NCI-H1694 (cell line): ENCODE results near the gene PDGFC.
"Not testable (repeated sequence)": the region's sequence is repeated elsewhere in the genome, so short reads cannot be mapped to it uniquely, and the experiment has no call there.

Experiments used
- DNase-seq: peaks from one replicate; lab custom pipeline; 2025; lab: John Stamatoyannopoulos, UW

The PDGFC gene

DNA sequence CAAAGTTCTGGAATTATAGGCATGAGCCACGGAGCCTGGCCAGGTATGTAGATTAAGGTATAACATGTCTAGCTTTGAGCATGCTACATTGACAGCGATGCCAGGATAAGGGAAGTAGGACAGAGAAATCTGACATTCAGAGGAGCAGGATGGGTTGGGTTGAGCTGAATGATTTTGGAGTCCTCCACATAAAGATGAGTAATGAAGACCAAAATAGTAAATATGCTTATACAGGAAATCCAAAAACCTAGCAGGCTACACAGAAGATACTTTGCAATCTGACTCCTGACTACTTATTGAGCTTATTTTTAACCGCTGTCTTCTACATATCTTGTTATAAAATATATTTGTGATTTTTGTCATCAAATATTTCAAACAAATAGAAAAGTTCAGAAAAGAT, 69.7 kb downstream of the PDGFC start:
- DNase-seq = no peak

GRCh38 chr4:156898373-156899117, 73.1 kb downstream of the PDGFC start:
- no peak for DNase-seq

- no peak for DNase-seq
These were observed 75.1 kb downstream of the PDGFC start for GRCh38 chr4:156896527-156896926.

DNA sequence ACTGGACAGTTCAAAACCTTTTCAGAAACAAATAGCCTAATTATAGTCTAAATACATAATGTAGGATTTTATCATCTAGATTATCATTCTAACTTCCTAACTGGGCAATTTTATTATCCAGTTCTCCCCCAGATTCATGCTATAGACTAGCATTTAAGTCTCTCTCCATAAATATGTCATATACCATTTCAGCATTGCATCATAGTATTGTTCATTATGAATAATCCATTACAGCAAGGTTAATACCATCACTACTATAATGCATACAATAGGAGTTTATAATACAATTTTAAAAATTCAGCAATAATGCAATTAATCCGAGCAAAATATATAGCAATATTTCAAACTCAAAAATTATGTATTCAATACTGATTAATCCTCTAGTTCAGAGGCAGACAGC, 77.4 kb downstream of the PDGFC start:
- DNase-seq = no peak

DNA sequence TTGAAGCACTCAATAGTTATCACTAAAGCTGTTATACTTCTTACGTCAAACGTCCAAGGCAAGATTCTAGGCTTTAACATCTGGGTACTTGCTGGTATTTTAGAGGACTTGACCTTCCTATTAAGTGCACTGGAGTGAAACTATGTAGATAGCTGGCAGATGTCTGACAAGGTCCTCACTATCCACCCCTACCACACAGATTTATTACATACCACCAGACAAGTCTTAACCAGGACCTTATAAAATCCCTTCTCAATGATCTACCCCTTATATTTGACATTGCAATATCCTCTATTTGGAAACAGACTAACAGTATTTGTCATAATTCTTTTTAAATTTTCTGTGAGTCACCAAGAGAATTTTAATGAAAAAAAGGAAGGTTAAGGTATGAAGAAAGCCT, 78.8 kb downstream of the PDGFC start:
- DNase-seq = no peak

GRCh38 chr4:156889616-156890594, 81.7 kb downstream of the PDGFC start:
- DNase-seq = no peak

- no peak for DNase-seq
These were observed 82.8 kb downstream of the PDGFC start for GRCh38 chr4:156888762-156889161.

DNA sequence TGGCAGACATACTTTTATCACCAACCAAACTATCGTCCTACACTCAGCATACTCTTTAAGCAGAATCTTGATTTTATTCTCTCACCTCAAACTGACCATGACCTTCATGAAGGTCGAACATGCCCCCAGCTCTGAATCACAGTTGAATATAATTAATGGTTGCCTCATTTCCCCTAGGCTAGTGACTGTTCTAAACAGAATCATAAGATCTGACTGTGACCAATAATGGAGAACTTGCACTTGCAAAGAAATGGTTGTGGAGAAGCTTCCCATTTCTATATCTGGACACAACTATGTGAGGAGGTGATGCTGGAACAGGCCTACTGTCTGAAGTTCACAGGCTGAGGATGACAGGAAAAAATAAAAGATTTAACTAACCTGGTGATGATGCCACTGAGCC, 85.1 kb downstream of the PDGFC start:
- no peak for DNase-seq

DNA sequence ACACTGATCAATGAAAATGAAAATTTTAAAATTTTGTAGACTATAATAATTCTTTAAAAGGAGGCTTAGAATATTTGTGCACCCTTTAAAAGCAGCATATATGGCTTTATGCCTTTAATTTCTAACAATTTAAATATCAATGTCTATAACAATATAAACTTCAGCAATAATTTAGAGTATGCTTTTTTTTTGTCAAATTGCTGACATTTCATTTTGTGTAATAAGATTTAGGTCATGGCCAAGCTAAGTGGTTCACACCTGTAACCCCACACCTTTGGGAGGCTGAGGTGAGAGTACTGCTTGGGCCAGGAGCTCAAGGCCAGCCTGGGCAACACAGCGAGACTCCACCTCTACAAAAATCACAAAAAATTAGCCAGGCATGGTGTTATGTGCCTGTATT, 86.2 kb downstream of the PDGFC start:
- no peak for DNase-seq

- DNase-seq = no peak
These were observed 87.4 kb downstream of the PDGFC start for GRCh38 chr4:156884183-156884582.

DNA sequence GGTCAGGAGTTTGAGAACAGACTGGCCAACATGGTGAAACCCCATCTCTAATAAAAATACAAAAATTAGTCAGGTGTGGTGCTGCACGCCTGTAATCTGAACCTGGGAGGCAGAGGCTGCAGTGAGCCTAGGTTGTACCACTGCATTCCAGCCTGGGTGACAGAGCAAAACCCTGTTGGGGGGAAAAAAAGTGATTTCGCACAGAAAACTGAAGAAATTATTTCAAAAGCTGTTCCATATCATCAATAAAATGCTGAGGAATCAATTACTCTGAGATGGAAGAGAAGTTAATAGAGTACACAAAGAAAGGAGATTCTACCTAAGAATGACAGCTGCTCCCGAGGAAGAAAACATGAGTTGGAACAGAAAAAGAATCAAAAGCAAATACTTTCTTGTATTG, 95.9 kb downstream of the PDGFC start:
- DNase-seq = no peak

- DNase-seq = no peak
These were observed 96.5 kb downstream of the PDGFC start for GRCh38 chr4:156875055-156875454.

- DNase-seq = no peak
These were observed 97.8 kb downstream of the PDGFC start for GRCh38 chr4:156873799-156874198.

- DNase-seq = no peak
These were observed 100.7 kb downstream of the PDGFC start for GRCh38 chr4:156870861-156871260.

DNA sequence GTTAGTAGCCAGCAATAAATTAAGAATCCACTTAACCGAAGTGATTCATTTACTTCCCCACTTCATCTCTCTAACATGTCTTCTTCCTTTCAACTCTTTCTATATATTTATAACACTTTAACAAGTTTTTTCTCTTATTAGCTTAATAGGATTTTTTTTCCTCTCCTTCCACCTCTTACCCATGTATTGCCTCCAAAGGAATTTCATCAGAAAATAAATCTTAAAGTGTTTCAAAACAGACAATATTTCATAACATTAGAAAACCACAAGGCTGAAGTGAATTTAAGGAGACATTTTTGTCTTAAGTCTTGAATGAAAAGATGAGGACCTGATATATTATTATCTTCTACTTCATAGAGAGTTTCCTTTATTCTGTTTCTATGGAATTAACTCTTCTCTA, 101.5 kb downstream of the PDGFC start:
- no peak for DNase-seq

- not testable (repeated sequence) for DNase-seq
These were observed 105.5 kb downstream of the PDGFC start for GRCh38 chr4:156866088-156866487.

GRCh38 chr4:156865451-156865850, 106.1 kb downstream of the PDGFC start:
- no peak for DNase-seq

DNA sequence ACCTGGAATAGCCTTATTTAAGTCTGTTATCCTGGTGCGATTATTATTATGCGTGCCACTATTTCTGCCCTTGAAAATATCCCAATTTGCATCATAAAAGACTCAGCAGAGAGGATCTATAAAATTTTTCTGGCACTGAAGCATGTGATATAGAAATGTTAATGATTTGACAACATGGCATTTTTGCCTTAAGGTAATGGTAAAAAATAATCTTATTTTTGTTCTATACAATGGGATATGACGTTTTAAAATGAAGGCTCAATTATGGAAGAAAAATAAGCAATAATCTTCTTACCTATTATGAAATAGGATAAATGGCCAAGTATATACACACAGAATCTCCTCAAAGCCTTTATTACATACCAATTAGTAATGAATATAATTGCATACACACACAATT, 113.5 kb downstream of the PDGFC start:
- no peak for DNase-seq

DNA sequence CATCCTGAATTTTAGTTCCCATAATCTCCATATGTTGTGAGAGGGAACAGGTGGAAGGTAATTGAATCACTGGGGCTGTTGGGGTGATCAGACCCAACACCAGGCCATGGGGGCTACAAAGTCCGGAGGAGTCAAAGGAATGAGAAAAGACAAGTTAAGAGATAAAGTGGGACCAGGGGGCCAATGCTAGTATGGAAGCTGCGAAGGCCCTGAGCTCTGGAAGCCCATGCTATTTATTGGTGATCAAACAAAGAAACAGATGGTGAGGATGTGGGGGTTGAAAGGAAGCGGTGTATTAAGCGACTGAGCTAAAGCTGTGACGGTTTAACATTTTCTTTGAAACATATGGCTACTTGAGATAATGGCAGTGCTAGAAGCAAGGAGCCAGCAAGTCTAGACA, 132.8 kb downstream of the PDGFC start:
- DNase-seq = peak; percentile 52

- no peak for DNase-seq
These were observed 133.8 kb downstream of the PDGFC start for GRCh38 chr4:156837625-156838345.

- no peak for DNase-seq
These were observed 138.7 kb downstream of the PDGFC start for GRCh38 chr4:156832886-156833285.

- DNase-seq = no peak
These were observed 141.2 kb downstream of the PDGFC start for GRCh38 chr4:156830351-156830750.
